GM08714 (cell line): ENCODE measurements around the gene TMEM198.

Experiments used
- H3K4me3 ChIP-seq: fragments of 200-500 bp; sonication (Bioruptor generic); 2 replicates; pipeline ENCODE4 v1.5.1; 2014; ENCODE audit warnings: mild to moderate bottlenecking, low read length, inconsistent platforms
- ZNF274 ChIP-seq: IDR thresholded peaks from 2 replicates; pipeline ENCODE4 v1.6.1; 2012; ENCODE audit warnings: mild to moderate bottlenecking, low read depth, low read length

TMEM198 gene

DNA sequence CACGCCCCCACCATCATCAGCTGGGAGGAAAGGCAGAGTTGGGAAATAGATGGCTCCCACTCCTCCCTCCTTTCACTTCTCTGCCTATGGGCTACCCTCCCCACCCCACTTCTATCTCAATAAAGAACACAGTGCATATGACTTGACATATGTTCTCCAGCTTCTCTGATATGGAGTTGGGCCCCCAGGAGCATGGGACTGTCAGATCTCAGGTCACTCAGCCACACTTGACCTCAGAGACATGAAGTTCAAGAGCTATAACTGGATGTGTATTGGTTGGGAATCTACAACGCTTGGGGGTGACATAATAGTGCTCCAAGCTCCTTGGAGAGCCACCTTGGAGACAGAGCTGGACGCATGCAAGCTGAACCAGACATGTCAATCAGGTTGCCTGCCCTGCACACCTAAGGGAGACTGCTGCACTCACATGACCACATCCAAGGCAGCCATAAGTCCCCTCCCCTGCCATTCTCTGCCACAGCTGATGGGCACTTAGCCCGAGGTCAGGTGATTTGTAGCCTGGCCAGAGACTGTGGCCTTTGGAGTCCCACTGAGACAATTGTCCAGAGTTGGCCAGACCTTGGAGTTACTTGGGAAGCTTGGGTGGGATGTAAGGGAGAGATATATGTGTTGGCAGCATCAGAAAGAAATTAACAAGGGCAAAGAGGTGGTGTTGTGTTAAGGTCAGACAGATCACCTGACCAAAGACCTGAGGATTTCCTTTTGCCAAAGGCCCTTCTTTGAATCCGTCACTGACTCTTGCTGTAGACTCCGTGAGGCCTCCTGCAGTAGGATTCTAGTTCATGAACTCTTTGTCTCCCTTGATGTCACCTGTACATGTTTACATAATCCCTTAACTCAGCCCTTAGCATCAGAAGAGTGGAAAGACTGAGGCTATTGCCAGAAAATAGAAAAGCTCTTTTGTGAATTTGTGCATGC is 32.0 kb downstream of the TMEM198 start:
- H3K4me3 ChIP-seq, result no peak overlapping the region

DNA sequence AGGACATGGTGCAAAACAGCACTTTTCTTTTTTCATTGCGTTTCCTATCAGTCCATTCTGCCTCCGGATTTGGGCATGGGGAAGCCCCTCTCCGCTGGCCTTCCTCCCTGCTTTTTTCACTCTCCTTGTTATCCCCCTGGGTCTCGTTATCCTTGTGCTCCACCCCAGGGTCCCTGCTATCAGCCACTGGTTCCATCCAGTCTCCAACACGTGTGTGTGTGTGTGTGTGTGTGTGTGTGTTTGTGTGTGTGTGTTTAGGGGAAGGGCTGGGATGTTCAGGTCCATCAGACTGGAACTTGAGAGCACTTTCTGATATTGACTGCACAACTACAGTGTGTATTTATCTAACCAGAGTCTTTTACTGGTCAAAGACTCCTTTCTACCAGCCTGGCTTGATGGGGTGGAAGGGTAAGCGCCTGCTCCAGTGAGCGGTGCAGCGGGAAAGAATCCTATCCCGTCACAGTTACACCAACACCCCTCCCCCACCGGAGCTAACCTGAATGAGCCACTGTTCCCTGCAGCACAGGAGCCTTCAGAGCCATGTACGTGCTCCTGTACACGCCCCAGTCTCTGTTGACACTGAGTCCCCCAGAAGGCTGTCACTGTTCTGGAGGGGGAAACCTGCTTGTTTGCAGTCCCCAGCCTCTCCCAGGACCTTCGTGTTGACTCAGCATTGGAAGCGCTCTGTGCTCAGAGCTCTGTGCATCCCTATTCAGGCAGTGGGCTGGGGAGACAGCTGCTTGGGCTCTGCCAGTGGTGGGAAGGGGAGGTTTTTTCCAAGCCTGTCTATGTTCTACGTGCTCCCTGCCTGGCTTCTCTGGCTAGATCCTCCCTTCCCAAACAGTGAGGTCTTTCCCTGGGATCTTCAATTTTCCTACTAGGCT is 32.9 kb downstream of the TMEM198 start:
- no peak for TF ChIP-seq ZNF274
- no peak overlapping the region for H3K4me3 ChIP-seq

More for the DNA sequence above, 32.0 kb downstream of the TMEM198 start:
- no peak for TF ChIP-seq ZNF274

DNA sequence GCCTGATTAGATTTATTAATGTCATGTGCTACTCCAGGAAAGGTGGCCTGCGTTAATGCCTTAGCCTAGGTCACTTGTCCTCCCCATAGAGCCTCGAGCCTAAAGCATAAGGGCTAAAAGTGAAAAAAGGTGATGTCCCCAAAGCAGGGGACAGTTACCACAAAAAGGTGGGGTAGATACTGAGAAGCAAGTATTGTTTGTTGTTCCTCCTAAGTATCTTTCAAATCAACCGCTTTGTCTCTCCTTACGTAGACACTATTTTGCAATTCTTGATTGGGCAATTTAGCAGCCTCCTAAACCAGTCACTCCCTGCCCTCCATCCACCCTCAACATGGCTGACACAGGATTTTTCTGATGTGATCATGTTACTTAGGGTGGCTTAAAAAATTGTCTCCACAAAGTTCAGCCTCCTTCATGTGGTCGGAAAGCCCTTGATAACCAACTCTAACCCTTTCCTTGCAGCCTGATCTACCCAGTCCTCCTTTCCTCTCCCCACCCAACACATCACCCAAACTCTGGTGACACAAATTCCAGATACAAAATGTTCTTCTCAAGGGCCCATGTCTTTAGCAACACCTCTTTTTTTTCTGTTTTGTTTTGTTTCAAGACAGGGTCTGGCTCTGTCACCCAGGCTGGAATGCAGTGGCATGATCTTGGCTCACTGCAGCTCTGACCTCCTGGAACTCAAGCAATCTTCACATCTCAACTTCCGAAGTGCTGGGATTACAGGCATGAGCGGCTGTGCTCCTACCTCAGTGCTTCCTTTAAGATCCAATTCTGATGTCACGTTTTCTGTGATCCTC is 35.2 kb downstream of the TMEM198 start:
- TF ChIP-seq ZNF274, result no peak
- no peak overlapping the region for H3K4me3 ChIP-seq

DNA sequence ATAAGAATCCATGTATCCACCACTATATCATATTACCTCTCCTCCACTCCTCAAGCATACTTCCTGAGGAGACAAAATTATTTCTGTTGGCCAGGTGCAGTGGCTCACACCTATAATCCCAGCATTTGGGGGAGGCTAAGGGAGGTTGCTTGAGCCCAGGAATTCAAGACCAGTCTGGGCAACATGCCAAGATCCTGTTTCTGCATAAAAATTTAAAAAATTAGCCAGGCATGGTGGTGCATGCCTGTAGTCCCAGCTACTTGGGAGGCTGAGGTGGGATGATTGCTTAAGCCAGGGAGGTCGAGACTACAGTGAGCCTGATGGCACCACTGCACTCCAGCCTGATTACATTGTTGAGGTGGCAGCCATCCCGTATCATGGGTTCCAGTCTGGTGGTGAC is 37.5 kb downstream of the TMEM198 start:
- TF ChIP-seq ZNF274, result no peak
- no peak overlapping the region for H3K4me3 ChIP-seq

DNA sequence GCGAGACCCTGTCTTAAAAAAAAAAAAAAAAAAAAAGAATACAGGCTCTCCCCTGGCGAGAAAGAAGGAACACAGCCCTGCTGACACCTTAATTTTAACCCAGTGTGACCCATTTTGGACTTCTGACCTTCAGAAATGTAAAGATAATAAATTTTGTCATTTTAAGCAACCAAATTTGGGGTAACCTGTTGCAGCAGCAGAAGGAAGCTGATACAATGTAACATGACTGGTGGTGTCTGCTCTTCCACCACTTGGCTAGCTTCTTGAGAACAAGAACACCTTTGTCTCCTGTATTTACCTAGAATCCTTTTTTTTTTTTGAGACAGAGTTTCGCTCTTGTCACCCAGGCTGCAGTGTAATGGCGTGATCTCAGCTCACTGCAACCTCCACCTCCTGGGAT is 47.3 kb downstream of the TMEM198 start:
- H3K4me3 ChIP-seq, result no peak overlapping the region
- no peak for TF ChIP-seq ZNF274

DNA sequence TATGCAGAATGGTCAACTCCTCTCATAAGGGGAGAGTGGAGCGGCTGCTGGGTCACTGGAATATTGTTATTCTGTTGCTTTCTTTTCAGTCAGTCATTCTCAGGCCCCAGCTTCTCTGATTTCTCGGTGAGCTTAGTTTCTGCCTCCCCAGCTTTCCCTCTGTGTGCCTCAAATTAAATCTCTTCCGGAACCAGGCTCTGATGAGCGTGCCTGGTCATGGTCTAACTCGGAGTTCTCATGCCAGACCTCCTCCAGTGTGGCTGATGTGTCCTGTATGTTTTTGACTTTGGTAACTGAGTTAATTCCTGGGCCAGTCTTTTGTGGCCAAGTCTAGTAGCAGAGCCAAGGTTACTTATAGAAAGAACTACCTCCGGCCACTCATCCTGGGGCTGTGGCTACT is 48.9 kb downstream of the TMEM198 start:
- no peak for TF ChIP-seq ZNF274
- no peak overlapping the region for H3K4me3 ChIP-seq

DNA sequence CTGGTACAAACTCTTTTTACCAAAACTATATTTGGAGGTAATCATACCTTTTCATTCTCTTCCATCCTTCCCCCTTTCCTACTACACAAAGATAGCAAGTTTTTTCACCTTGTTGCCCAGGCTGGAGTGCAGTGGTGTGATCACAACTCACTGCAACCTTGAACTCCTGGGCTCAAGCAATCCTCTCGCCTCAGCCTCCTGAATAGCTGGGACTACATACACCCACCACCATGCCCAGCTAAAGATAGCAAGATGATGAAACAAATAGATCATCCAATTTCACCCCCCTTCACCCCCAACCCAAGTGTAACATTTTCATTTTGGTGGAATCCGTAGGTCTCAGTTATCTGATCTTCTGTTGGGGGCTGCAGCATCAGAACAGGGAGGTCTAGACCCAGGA is 49.3 kb downstream of the TMEM198 start:
- no peak for TF ChIP-seq ZNF274
- no peak overlapping the region for H3K4me3 ChIP-seq

DNA sequence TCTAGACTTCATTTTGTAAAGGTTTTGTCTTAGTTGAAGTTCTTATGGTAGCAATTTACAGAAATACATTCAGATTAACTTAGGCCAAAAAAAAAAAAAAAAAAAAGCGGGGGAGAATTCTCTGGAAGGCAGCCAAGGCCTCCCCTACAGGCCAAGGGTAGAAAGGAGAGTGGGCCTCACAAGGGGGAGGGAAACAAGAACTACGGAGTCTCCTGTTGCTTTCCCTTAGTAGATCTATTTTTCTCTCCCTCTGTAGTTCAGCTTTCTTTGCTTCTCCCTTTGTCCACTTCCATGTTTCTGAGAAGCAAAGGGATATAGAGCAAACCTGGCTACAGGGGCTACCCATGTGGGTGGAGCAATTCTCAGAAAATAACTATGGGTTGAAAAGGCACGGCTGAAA is 51.4 kb downstream of the TMEM198 start:
- TF ChIP-seq ZNF274, result no peak

DNA sequence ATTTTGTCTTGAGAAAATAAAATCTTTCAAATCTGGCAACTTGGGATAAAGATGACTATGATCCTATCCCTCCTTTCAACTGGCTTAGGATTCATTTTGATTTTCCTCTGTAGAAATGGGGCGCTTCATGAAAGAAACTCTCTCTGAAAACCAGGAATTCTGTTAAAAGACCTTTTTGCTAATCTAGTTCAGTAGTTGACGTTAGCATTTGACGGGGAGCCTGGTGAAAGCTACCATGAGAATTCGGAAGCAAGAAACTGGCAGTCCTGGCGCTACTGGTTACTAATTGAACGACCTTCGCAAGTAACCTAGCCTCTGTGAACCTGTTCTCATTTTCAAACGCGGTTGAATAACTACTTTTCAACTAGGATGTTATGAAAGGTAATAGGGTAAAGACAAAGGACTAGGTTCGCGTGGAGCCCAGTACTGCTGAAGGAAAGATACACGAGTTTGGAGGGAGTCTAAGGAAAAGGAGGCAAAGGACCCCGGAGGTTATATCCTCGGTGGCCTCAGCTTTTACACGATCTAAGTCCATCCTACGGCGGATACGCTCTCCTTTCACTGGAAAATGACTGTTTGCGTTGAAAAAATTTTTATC is 53.2 kb downstream of the TMEM198 start:
- H3K4me3 ChIP-seq, result peak overlapping the region; percentile 83
- no peak for TF ChIP-seq ZNF274

More for the DNA sequence above, 51.4 kb downstream of the TMEM198 start:
- no peak overlapping the region for H3K4me3 ChIP-seq

DNA sequence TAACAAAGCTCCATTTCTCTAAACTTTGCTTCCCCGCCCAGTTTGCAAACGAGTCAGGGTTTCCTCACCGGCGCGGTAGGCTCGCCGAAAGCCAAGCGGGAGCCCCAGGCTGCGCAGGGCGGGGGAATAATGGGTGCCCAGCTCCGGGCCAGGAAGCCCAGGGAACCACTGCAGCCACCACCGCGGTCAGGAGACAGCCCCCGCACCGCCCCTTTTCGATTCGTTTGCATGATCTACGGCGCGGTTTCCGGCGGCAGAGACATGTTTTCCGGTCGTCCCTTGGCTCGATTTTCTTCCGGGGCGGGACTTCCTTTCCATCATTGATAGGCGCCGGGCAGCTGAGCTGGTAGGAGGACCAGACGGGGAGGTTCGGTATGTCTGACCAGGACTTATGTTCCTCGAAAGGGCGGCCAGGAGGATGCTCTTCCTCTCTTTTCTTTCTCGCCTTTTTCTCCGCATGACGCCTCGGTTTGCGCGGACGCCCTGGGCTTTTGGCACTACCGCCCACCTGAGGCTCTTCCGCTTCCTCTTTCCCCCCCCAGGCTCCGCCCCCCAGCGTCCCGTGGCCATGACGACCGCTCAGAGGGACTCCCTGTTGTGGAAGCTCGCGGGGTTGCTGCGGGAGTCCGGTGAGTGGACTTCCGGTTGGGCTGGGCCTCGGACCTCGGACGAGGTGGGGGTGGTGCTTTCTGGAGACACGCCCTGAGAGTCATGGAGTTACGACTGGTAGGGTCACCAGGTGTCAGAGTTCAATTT is 53.9 kb downstream of the TMEM198 start, which contains the start of gene STK11IP:
Gene STK11IP, plus strand, starts transcription at position 306 of the 756 bp plus-strand sequence. Its CDS starts 263 bp downstream, at position 569.
- TF ChIP-seq ZNF274, result no peak
- peak within 1 kb of the TSS; percentile 83 for H3K4me3 ChIP-seq

DNA sequence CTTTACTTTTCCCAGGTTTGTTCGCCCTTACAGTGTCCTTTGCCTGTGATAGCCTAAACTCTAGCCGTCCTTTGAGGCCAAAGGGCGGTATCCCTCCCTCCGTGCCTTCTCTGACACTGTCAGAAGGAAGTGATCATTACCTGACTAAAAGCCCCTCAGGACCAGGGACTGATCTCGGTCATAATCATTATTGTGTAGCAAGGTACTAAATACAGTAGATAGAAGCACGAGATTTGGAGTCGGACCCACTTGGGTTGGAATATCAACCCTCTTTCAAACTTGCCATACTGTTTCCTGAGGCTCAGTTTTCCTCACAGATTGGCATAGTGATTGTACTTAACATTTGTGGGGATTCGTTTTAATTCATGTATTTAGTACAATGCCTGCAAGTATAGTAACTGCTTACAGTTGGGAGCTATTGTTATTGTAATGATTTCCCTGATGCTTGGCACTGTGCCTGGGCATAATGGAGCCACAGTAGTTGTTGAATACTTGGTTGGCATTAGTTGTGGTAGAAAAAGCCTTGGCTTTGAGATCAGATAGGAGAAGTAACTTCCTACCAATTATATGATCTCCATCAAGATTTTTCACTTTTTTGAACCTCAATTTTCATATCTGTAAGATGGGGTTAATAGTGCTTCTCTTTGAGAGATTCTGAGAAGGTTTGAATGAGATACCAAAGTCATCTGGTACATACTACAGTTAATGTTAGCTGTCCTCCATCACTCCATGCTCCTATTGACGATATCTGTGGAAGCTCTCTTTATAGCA is 54.7 kb downstream of the TMEM198 start:
- H3K4me3 ChIP-seq, result peak overlapping the region; percentile 83

More for the DNA sequence above, 54.7 kb downstream of the TMEM198 start:
- no peak for TF ChIP-seq ZNF274
